ENCODE data around the gene MRPL9.

Gene MRPL9

DNA sequence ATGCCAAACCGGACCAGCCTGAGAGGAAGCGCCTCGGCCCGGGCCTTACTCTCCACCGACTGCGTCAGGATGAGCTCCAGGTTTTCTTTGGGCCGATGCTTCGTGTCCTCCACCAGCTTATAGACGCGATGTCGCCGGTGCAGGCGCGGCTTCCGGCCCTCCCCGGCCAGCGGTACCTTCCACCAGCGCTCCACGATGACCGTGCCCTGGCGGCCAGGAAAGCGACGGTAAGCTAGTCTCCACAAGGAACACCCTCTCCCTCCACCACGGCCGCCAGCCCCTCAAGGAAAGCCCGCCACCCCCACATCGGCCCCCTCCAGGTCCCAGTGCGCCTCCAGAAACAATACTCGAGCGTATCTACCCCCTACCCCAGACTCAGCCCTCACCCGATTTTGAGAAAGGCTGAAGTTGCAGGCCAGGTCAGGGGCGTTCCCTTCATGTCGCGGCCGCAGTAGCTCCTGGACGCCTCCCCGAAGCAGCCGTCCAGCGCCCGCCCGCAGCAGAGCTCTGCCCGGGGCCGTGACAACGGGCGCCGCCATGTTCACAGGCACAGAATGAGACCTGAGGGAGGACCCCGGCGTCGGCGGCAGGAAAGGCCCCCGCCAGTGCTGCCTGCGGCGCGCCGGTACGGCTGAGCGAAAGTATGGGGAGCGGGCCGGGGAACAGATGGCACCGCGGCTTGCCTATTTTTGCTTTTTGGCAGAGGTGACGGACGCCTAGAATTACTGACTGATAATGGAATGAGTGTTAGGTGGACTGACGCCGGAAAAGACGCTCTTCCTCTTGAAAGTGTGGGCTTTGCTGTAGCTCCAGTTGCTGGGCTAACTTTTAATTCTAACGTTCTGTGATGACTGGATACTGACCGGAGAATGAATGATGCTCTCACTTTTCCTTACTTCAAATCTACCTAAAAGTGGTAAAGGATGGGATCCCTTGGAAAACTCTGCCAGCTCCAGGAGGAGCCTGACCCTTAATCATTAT is at the start of gene MRPL9:
Gene MRPL9, minus strand, starts transcription at position 556 of the 981 bp plus-strand sequence. Its CDS starts 17 bp downstream, at position 539.
- peak; percentile 91 for DNase-seq (ENCODE audit: low spot score)

DNA sequence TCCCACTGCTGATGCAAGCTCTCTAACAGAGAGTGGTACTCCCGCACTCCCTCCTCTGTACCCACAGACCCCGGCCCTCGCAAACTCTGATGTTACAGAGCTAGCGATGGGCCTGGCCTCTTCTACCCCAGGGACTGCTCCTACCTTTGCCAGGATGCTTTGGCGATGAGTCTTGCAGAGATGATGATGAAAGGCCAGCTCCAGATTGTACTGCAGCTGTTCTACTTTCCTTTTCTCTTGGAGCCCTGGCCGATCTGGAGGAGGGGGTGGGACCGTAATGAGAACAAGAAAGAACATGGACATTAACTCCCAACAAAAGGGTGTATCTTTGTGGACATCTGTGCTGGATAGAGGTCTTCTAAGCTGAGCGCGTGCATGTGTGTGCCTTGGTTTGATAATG is 47.9 kb upstream of the MRPL9 start:
- no peak for DNase-seq (ENCODE audit: low spot score)

DNA sequence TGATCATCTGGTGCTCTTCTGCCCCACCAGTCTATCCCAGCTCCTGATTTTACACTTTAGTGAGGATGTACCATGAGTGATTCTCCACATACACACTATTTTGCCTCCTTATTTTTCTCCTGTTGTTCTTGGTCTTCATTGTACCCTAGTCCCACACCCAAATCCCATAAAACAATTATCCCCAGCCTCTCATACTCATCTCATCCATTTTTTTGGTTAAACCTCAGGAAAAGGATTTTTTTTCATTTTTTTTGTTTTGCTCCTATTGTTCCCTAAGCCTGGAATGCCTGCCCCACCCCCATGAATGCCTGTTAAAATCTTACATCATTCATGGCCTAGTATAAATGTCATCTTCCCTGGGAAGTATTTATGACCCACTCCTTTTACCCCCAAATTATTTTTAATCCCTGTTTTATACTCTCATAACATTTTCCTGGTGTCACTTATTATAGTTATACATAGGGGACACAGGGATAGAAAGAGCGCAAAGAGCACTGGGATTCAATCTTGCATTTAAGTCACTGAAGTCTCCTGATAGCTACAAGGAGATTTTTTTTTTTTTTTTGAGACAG is 46.8 kb upstream of the MRPL9 start:
- DNase-seq (ENCODE audit: low spot score) = no peak

DNA sequence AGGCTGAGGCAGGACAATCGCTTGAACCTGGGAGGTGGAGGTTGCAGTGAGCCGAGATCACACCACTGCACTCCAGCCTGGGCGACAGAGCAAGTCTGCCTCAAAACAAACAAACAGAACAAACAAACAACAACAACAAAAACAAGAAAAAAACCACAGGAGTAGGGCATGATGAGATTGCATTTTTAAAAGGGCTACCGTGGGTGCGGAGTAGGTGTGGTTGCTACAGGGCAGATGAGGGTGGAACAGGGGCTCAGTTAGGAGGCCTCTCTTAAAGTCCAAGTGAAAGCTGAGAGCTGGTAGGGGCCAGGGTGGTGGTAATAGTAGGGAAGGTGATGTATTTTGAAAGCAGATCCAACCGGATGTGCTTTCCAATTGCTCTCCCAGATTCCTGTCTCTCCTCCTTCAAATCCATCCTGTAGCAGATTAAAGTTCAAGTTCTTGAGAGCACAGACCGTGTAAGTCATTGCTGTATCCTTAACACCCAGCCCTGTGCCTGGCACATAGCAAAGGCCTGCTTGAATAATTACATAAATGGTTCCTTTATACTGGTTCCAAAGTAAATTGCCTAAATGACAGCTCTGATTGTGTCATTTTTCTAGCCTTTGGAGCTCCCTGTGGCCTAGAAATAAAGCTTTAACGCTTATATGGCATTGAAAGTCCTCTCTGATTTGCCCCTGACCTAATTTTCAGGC is 46.1 kb upstream of the MRPL9 start:
- no peak for DNase-seq (ENCODE audit: low spot score)

DNA sequence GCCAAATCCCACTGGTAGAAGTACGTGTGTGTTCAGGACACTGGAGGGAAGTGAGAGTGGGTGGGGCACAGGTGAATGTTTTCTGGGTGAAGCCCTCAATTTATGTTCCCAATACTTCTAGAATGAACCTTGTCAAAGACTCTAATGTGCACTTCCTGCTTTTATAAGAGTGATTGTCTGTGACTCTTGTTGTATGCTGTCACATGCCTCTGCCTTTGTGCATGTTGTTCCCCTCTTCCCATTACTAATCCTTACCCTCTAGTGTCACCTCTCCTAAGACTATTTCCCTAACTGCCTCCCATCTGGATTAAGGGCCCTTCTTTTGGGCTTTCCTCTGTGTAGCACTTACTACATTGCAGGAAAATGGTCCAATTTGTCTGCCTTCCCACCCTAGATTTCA is 44.5 kb upstream of the MRPL9 start:
- DNase-seq (ENCODE audit: low spot score) = no peak

DNA sequence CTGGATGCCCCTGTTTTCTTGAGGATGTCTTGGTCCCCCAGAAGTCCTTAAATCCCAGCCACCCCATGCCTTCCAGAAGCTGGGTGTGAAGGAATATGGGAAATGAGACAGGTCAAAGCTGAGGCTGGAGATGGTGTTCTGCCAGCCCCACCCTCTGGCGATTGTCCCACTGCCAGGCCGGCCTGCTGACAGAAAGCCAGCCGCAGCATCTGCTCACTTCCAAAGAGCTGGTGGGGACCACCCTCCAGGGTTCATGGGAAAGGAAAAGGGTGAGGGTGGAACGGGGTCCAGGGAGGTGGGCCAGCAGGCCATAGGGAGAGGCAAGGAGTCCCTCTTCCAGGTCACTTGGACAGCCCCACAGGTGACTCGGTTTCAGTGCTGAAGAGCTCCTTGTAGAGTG is 43.8 kb upstream of the MRPL9 start:
- no peak for DNase-seq (ENCODE audit: low spot score)

DNA sequence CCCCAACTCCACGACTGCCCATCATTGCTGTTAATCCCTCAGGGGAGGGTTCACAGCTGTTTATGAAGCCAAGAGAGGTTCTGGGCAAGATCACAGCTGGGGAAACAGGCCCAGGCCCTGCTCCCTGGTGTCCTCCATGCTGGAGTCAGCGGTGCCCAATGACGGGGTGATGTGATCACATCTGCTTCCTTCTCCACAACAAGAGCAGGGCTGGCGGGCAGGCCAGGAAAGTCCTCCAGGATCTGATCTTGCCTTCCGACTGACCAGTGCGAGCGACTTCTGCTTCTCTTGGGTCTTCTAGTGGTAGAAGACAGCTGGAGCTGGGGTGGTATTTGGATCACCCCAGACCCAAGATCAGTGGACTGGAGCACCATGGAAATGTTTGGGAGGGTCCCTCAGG is 42.9 kb upstream of the MRPL9 start:
- DNase-seq (ENCODE audit: low spot score) = no peak

DNA sequence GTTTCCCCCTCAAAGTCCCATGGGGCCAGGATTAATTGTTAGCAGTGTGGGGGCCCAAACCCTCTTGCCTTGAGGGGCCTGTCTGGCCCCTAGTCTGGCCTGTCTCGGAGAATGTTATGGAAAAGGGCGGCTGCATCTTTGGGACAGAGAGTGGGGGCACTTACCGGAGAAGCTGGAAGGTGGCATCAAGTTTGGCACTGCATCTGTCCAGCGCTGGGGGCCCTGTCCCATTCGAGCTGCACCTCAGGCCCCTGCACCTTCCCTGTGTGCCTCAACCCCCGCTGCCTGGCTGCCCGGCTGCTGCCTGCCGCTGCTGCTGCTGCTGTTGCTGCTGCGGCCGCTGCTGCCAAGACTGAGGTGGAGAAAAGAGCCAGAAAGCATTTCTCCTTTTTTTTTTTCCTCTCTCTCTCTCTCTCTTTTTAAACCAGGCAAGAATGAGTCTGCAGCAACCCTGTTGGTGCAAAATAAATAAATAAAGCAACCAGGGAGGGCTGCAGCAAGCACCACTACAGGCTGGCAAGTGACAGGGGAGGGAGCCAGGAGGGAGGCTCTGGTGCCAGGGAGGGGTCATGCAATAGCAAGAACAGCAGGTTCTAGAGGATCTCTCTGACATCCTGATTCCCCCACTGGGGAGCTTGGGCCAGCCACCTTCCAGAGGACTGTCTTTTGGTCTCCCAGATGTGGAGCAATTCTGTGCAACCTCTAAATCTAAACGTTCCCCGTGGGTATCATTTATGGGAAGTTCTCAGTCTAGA is 41.9 kb upstream of the MRPL9 start, which contains the start of gene LINGO4:
Gene LINGO4, minus strand, starts transcription at position 354 of the 755 bp plus-strand sequence. CDS start 2,715 bp downstream, outside the sequence.
- DNase-seq (ENCODE audit: low spot score) = no peak

DNA sequence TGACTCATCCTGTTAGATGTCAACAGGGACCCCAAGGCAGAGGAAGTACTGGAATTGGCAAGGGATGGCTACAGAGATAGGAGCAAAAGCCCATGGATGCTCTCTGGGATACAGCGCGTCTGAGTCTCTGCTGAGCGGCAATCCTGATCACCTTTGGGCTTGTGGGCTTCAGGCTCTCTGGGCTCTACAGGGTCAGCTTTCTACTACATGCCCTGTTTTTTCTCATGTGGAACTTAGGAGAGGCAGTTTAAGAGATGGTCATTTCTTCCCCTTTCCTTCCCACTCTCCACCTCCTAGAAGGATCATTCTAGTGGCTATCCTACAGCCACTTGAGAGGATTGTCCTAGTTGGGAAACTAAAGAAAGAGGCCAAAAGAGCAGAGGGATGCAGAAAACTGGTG is 40.6 kb upstream of the MRPL9 start:
- no peak for DNase-seq (ENCODE audit: low spot score)

DNA sequence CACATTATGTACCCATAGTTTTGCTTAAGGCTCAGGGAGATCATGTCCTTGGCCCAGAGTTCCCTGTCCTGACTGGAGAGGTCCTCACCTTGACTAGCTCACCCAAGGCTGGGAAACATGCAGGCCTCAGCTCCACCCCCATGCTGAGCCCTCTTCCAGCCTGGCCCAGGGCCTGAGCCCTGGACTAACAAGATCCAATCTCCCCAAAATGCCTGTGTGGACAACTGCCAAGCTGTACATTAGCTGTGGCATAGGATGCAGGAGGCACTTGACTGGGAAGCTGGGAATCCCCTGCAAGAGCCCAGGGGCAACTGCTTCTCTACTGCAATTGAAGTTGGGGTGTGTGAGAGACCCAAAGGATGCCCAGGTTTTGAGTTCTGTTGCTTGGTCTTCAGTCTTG is 39.9 kb upstream of the MRPL9 start:
- DNase-seq (ENCODE audit: low spot score) = no peak

DNA sequence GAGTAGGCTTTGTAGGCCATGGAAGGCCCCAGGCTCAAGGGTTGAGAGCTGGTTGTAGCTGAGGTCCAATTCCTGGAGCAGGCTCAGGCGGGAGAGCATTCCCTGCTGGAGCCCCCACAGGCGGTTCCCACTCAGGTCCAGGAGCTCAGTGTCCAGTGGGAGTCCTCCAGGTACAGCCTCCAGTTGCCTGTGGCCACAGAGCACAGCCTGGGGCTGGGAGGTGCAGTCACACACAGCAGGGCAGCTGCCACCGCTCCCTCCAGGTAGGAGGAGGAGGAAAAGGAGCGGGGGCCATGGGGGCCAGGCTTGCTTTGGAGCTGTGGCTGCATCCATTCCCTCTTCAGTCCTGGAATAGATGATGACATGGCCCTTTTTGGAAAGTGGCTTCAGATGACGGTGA is 39.1 kb upstream of the MRPL9 start:
- no peak for DNase-seq (ENCODE audit: low spot score)

DNA sequence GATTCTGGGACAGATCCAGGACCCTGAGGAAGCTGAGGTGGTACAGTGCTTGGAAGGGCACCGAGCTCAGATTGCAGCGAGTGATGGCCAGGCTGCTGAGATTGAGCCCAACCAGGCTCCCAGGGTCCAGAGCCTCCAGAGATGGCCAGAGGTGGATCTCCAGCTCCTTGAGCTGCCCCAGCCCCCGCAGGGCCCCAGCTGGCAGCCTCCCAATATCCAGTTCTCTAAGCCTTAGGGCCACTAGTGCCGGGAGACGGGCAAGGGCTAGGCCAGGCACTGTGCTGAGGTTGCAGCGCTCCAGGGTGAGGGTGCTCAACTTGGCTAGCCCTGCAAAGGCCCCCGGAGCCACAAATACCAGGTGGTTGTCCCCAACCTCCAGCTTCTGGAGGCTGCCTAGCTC is 38.5 kb upstream of the MRPL9 start:
- no peak for DNase-seq (ENCODE audit: low spot score)

DNA sequence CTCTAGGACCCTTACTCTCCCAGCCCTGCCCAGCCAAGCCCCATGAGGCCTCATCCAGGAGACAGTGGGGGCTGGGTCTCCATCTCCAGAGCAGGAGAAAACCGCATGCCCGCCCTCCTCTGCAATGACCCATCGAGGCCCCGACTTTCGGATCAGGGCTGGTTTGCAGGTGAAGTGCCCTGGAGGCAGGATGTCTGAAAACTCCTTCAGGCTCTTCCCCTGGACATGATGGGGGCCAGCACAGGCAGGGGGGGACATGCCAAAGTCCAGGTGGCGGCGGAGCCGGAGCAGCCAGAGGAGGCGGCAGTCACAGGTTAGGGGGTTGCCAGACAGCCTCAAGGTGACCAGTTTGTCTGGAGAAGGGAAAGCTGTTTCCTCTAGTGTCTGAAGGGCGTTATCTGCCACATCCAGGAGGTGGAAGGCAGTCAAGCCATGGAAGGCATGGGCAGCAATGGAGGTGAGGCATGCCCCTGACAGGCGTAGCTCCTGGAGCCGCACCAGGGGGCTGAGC is 38.1 kb upstream of the MRPL9 start:
- DNase-seq (ENCODE audit: low spot score) = no peak

DNA sequence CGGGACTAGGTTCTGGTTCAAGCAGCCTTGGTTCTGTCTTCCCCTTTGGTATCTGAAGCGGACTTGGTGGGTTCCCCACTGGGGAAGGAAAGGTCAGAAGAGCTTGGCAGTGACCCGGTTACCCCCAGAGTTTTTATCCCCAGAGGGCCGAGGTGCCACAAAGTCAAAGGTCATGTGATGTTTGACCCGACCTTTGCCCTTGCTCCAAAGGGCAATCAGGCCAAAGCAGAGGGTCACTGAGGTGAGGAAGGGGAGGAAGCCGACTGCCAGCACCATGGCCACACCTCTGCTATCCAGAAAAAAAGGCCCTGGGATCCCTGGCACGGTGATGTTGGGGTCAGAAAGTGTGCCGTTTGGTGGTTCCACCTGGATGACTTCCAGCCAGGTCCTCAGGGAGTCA is 37.5 kb upstream of the MRPL9 start:
- DNase-seq (ENCODE audit: low spot score) = no peak

DNA sequence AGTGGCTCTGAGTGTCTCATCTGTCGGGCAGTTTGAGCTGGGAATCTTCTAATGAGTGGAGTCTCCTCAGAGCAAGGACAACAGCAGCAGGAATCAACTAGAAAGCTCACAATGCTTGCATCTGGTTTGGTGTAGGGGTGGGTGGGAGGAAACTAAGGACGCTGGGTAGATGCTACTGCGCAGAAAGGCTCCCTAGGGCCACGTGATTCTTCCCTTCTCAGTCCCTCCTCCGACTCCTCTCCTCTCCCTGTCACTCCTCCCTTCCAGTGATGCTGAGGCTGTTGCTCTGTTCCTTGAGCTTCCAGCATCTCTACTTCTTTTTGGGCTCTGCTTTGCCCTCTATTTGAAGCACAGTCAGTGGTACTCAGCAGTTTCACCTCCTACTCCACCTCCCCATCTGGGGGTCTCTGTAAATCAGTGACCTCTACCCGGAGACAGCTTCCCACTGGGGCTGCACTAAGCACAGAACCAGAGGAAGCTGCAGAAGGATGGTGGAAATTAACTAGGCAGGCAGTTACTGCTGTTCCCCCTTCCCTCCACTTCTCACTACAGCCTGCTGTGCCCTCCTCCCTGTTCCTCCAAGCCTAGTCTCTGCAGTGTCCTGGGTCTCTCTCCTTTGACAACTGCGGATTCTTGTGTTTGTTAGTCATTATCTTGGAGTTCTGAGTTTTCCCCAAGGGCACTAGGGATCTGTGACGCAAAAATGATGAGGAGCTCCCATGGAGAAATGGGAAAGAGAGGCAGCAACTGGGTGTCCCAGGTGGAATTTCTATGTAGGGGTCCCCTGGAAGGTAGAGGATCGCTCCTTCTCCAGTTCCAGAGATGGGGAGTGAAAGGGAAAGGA is 36.1 kb upstream of the MRPL9 start:
- DNase-seq (ENCODE audit: low spot score) = no peak

DNA sequence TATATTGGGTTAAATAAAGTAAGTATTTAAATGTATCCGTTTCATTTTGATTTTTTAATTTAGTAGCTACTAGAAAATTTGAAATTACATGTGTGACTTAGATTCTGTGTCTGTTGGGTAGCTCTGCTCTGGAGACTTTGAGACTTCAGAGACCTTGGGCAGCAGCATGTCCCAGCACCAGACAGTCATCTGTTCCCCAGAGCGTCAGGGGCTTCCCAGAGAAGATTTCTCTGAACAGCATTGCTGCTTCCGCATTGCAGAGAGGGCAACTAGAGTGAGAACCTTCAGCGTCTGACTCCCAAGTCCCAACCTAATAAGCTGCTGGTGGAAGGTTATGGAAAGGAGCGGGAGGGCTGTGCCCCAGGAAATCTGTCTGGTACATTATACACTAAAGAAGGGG is 35.3 kb upstream of the MRPL9 start:
- no peak for DNase-seq (ENCODE audit: low spot score)

DNA sequence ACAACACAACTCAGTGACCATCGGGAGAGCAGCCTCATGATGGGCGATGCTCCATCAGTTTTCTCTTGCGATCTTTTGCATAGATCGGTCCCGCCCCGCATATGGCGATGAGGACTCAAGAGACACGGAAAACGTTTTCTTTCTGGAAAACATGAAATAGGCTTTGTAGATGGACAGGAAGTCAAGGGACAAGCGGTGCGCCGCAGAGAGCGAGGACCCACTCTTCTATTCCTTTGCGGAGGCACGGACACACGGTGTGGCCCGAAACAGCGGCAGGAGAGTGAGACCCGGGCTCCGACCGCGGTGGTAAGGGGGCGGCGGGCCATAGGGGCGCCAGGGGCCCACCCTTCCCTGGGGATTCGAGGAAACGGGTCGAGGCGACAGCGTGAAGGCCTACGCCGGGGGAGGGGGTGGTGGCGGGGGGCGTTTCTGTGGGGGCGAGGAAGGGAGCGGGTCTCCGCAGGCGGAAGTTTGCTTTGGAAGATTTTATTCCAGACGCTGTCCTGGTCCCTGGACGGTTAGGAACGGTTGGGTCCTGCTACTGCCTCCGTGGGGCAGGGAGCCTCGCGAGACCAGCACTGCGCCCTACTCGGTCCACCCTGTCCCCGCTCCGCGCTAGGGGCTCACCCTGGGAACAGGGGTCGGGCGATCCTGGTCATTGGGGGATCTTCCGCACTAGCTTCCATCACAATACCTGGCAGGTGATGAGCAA is 27.8 kb upstream of the MRPL9 start:
- no peak for DNase-seq (ENCODE audit: low spot score)

DNA sequence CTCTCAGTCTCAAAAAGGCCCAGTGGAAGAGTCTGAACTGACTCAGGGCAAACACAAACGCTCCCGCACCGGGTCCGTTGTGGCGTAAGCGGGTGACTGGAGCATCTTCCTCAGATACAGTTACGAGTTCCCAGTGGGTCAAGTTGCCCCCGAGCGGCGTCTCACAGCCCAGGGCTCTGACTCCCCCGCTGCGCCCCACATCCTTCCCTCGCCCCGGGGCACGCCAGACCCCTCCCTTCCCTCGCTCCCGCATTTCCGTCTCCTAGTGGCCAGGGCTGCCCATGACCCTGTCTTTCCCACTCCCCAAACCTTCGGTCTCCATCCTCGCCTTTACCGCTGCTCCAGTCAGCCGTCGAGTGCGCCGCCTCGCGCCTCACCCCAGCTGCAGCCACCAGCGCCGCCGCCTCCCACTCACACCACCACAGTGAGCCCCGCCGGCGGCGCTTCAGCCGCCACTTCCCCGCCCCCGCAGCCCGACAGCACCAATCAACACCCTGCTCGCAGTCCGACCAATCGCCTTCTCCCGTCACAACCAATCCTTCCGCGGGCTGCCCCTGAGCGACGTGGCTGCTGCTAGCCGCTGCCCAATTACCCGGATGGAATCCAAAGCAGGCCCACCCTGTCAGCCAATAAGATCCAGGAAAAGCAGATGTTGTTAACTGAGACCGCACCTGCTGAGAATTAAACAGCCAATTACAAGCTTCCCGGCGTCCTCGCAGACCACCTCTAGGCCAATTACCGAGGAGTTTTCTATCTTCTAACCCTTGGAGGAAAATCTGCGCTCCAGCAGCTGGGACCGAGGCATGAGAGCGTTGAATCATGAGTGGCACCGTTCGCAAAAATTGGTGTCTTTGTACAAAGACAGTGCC is 27.0 kb upstream of the MRPL9 start, which contains the start of gene TDRKH:
Gene TDRKH, minus strand, starts transcription at position 430 of the 869 bp plus-strand sequence. CDS start 7,478 bp downstream, outside the sequence.
- DNase-seq (ENCODE audit: low spot score) = peak; percentile 100

DNA sequence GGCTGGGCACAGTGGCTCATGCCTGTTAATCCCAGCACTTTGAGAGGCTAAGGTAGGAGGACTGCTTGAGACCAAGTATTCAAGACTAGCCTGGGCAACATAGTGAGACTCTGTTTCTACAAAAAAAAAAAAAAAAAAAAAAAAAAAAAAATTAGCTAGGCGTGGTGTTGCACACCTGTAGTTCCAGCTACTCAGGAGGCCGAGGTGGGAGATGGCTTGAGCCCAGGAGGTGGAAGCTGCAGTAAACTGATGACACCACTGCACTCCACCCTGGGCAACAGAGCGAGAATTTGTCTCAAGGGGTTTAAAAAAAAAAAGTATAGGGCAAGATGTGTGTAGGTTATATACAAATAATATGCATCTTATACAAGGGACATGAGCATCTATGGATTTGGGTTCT is 24.4 kb upstream of the MRPL9 start:
- no peak for DNase-seq (ENCODE audit: low spot score)
